NCI-H2171 (cell line): ENCODE results near the gene TTC21A.

Experiments used
- DNase-seq: peaks from one replicate; lab custom pipeline; 2025; lab: John Stamatoyannopoulos, UW

Gene TTC21A

GRCh38 chr3:39114456-39114855 is 7.0 kb downstream of the TTC21A start:
- no peak for DNase-seq

- DNase-seq: no peak
Observed at GRCh38 chr3:39115870-39116269, 8.4 kb downstream of the TTC21A start.

GRCh38 chr3:39118079-39118478 is 10.6 kb downstream of the TTC21A start:
- no peak for DNase-seq

GRCh38 chr3:39118931-39119660 is 11.6 kb downstream of the TTC21A start:
- no peak for DNase-seq

GRCh38 chr3:39121621-39122020 is 14.1 kb downstream of the TTC21A start:
- no peak for DNase-seq

- no peak for DNase-seq
Observed at GRCh38 chr3:39122813-39123212, 15.3 kb downstream of the TTC21A start.

GRCh38 chr3:39124876-39125840 is 17.7 kb downstream of the TTC21A start:
- no peak for DNase-seq

GRCh38 chr3:39125841-39126500 is 18.5 kb downstream of the TTC21A start:
- DNase-seq: no peak

- DNase-seq: no peak
Observed at GRCh38 chr3:39126532-39127071, 19.1 kb downstream of the TTC21A start.

- DNase-seq: no peak
Observed at GRCh38 chr3:39127269-39127907, 19.9 kb downstream of the TTC21A start.

GRCh38 chr3:39127908-39128304 is 20.4 kb downstream of the TTC21A start:
- DNase-seq: no peak

- no peak for DNase-seq
Observed at GRCh38 chr3:39128951-39129350, 21.5 kb downstream of the TTC21A start.

GRCh38 chr3:39130026-39130425 is 22.5 kb downstream of the TTC21A start:
- DNase-seq: no peak

GRCh38 chr3:39130693-39131265 is 23.3 kb downstream of the TTC21A start:
- no peak for DNase-seq

- no peak for DNase-seq
Observed at GRCh38 chr3:39132096-39133092, 24.9 kb downstream of the TTC21A start.

GRCh38 chr3:39133093-39133490 is 25.6 kb downstream of the TTC21A start:
- no peak for DNase-seq

GRCh38 chr3:39133822-39134221 is 26.3 kb downstream of the TTC21A start:
- no peak for DNase-seq

- DNase-seq: no peak
Observed at GRCh38 chr3:39134305-39134704, 26.8 kb downstream of the TTC21A start.

- DNase-seq: no peak
Observed at GRCh38 chr3:39135170-39135805, 27.8 kb downstream of the TTC21A start.
